Keratinocyte (primary cell): ENCODE measurements around the gene SASH1.

Source experiments
- EZH2 ChIP-seq: IDR thresholded peaks from one replicate; pipeline ENCODE4 v1.6.1; 2012; ENCODE audit warnings: inconsistent platforms, mild to moderate bottlenecking, low read length, moderate library complexity
- TF ChIP-seq, protein P1 (sequence below), 3 experiments: IDR thresholded peaks in 1 of 3; conservative IDR thresholded peaks in 1 of 3; optimal IDR thresholded peaks in 1 of 3; 2 replicates in 2 of 3; 3 replicates in 1 of 3; pipeline versions ENCODE3 to v1.5.1; 2011; ENCODE audit warnings: low read length in 3 of 3, mild to moderate bottlenecking in 3 of 3, moderate library complexity in 2 of 3, control low read depth in 1 of 3, inconsistent platforms in 1 of 3; ENCODE audit not compliant: insufficient read depth in 2 of 3; ENCODE audit errors: extremely low read depth in 1 of 3

- TF ChIP-seq, protein P1, sequence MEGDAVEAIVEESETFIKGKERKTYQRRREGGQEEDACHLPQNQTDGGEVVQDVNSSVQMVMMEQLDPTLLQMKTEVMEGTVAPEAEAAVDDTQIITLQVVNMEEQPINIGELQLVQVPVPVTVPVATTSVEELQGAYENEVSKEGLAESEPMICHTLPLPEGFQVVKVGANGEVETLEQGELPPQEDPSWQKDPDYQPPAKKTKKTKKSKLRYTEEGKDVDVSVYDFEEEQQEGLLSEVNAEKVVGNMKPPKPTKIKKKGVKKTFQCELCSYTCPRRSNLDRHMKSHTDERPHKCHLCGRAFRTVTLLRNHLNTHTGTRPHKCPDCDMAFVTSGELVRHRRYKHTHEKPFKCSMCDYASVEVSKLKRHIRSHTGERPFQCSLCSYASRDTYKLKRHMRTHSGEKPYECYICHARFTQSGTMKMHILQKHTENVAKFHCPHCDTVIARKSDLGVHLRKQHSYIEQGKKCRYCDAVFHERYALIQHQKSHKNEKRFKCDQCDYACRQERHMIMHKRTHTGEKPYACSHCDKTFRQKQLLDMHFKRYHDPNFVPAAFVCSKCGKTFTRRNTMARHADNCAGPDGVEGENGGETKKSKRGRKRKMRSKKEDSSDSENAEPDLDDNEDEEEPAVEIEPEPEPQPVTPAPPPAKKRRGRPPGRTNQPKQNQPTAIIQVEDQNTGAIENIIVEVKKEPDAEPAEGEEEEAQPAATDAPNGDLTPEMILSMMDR (optimal IDR thresholded peaks at IDR 0.05 in 1 of 3, IDR thresholded peaks at IDR 0.05 in 1 of 3, conservative IDR thresholded peaks at IDR 0.05 in 1 of 3; ENCODE audit: extremely low read depth in 1 of 3, insufficient read depth in 2 of 3, low read length in 3 of 3): no peak
- TF ChIP-seq EZH2: no peak
These were observed 190.1 kb downstream of the SASH1 start for GRCh38 chr6:148532698-148533097.
